ENCODE measurements around the gene ARHGAP8.

The ARHGAP8 gene

GRCh38 chr22:44729391-44730021 lies 22.9 kb upstream of the ARHGAP8 start:
- TF ChIP-seq, protein P1, sequence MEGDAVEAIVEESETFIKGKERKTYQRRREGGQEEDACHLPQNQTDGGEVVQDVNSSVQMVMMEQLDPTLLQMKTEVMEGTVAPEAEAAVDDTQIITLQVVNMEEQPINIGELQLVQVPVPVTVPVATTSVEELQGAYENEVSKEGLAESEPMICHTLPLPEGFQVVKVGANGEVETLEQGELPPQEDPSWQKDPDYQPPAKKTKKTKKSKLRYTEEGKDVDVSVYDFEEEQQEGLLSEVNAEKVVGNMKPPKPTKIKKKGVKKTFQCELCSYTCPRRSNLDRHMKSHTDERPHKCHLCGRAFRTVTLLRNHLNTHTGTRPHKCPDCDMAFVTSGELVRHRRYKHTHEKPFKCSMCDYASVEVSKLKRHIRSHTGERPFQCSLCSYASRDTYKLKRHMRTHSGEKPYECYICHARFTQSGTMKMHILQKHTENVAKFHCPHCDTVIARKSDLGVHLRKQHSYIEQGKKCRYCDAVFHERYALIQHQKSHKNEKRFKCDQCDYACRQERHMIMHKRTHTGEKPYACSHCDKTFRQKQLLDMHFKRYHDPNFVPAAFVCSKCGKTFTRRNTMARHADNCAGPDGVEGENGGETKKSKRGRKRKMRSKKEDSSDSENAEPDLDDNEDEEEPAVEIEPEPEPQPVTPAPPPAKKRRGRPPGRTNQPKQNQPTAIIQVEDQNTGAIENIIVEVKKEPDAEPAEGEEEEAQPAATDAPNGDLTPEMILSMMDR (IDR thresholded peaks at IDR 0.05; ENCODE audit: control insufficient read depth, insufficient read depth, low read depth, low read length, missing control alignments), result peak; percentile 57
- DNase-seq (ENCODE audit: low read depth), result peak; percentile 16
- no peak overlapping the region for H3K4me3 ChIP-seq (ENCODE audit: control insufficient read depth, low read depth, low read length)

- DNase-seq (ENCODE audit: low read depth), result no peak
- TF ChIP-seq, protein P1 (IDR thresholded peaks at IDR 0.05; ENCODE audit: control insufficient read depth, insufficient read depth, low read depth, low read length, missing control alignments), result no peak
- H3K4me3 ChIP-seq (ENCODE audit: control insufficient read depth, low read depth, low read length), result no peak overlapping the region
These were observed 22.4 kb upstream of the ARHGAP8 start for GRCh38 chr22:44730022-44730393.

GRCh38 chr22:44730490-44731356 lies 21.7 kb upstream of the ARHGAP8 start:
- TF ChIP-seq, protein P1 (IDR thresholded peaks at IDR 0.05; ENCODE audit: control insufficient read depth, insufficient read depth, low read depth, low read length, missing control alignments), result no peak
- DNase-seq (ENCODE audit: low read depth), result no peak
- no peak overlapping the region for H3K4me3 ChIP-seq (ENCODE audit: control insufficient read depth, low read depth, low read length)

GRCh38 chr22:44731357-44731970 lies 20.9 kb upstream of the ARHGAP8 start:
- no peak overlapping the region for H3K4me3 ChIP-seq (ENCODE audit: control insufficient read depth, low read depth, low read length)
- DNase-seq (ENCODE audit: low read depth), result no peak
- TF ChIP-seq, protein P1 (IDR thresholded peaks at IDR 0.05; ENCODE audit: control insufficient read depth, insufficient read depth, low read depth, low read length, missing control alignments), result no peak

- no peak overlapping the region for H3K4me3 ChIP-seq (ENCODE audit: control insufficient read depth, low read depth, low read length)
- TF ChIP-seq, protein P1 (IDR thresholded peaks at IDR 0.05; ENCODE audit: control insufficient read depth, insufficient read depth, low read depth, low read length, missing control alignments), result no peak
- no peak for DNase-seq (ENCODE audit: low read depth)
These were observed 20.3 kb upstream of the ARHGAP8 start for GRCh38 chr22:44732017-44732561.

- TF ChIP-seq, protein P1 (IDR thresholded peaks at IDR 0.05; ENCODE audit: control insufficient read depth, insufficient read depth, low read depth, low read length, missing control alignments), result no peak
- no peak for DNase-seq (ENCODE audit: low read depth)
- H3K4me3 ChIP-seq (ENCODE audit: control insufficient read depth, low read depth, low read length), result no peak overlapping the region
These were observed 19.7 kb upstream of the ARHGAP8 start for GRCh38 chr22:44732661-44733060.

Measured in AG09309 (cell line).